H1 (cell line): ENCODE measurements around the gene P2RX2. TPM values are rescaled to one million over a fixed set of nuclear protein-coding genes. Genes with fewer than 3 reads are reported as not detected.

ENCODE experiments used
- CTCF ChIA-PET: fragments of 300-600 bp; sonication (Branson Sonifier 250); formaldehyde crosslinking; loops from one replicate; lab custom pipeline; 2021; ENCODE audit not compliant: partially characterized antibody; lab: Charles Lee
- POLR2A ChIA-PET: fragments of 300-600 bp; sonication (Branson Sonifier 250); formaldehyde crosslinking; loops from one replicate; lab custom pipeline; 2021; ENCODE audit warnings: inconsistent platforms; ENCODE audit not compliant: partially characterized antibody; lab: Charles Lee
- DNase-seq, 2 experiments: peaks; one replicate each; pipeline versions ENCODE4 v3.0.0 to v3.0.0-alpha.2; 2010 to 2022; ENCODE audit warnings: low spot score in 2 of 2, low read depth in 1 of 2, mixed read lengths in 1 of 2
- FAIRE-seq: peaks from 2 replicates; lab custom pipeline; 2011; peaks lifted over from hg19 to GRCh38; lab: Jason Lieb, UNC
- H2AFZ ChIP-seq: 2 replicates; pipeline ENCODE4 v1.8.1; 2012; ENCODE audit warnings: low read length, inconsistent platforms
- H2AK5ac ChIP-seq: 2 replicates; pipeline ENCODE4 v1.6.1; 2013; ENCODE audit warnings: low read depth, low read length
- H2BK120ac ChIP-seq: replicated peaks from 2 replicates; pipeline ENCODE3; 2013; ENCODE audit warnings: low read depth, low read length, inconsistent platforms
- H2BK12ac ChIP-seq: 2 replicates; pipeline ENCODE4 v1.6.1; 2013; ENCODE audit warnings: low read depth, low read length
- H2BK15ac ChIP-seq: 2 replicates; pipeline ENCODE4 v1.6.1; 2013; ENCODE audit warnings: low read length
- H2BK20ac ChIP-seq: 2 replicates; pipeline ENCODE4 v1.6.1; 2013; ENCODE audit warnings: low read length
- H2BK5ac ChIP-seq: 2 replicates; pipeline ENCODE4 v1.6.1; 2013; ENCODE audit warnings: low read depth, low read length
- H3K14ac ChIP-seq: 2 replicates; pipeline ENCODE4 v1.6.1; 2013; ENCODE audit warnings: inconsistent platforms; ENCODE audit not compliant: insufficient read length
- H3K18ac ChIP-seq: 2 replicates; pipeline ENCODE4 v1.6.1; 2013; ENCODE audit warnings: low read length; ENCODE audit errors: extremely low read depth
- H3K23ac ChIP-seq: 2 replicates; pipeline ENCODE4 v1.6.1; 2013; ENCODE audit warnings: inconsistent platforms; ENCODE audit not compliant: insufficient read length
- H3K23me2 ChIP-seq: 2 replicates; pipeline ENCODE4 v1.6.1; 2013; ENCODE audit warnings: low read depth, low read length
- H3K27ac ChIP-seq: 2 replicates; pipeline ENCODE4 v1.6.1; 2011; ENCODE audit warnings: low read depth, low read length, inconsistent platforms
- H3K27me3 ChIP-seq, 4 experiments: replicated peaks in 1 of 4; 1 replicate in 1 of 4; 2 replicates in 3 of 4; pipeline versions ENCODE4 v1.6.1 to v1.8.1; 2011 to 2013; ENCODE audit warnings: low read length in 3 of 4, mild to moderate bottlenecking in 3 of 4, inconsistent platforms in 2 of 4, mixed read lengths in 2 of 4, moderate library complexity in 1 of 4; ENCODE audit not compliant: control insufficient read depth in 3 of 4, insufficient read depth in 3 of 4; ENCODE audit errors: extremely low read depth in 1 of 4
- H3K36me3 ChIP-seq, 4 experiments: 2 replicates each; pipeline versions ENCODE4 v1.6.1 to v1.8.1; 2011 to 2013; ENCODE audit warnings: mild to moderate bottlenecking in 4 of 4, low read length in 3 of 4, moderate library complexity in 2 of 4, control low read depth in 1 of 4, inconsistent platforms in 1 of 4; ENCODE audit not compliant: insufficient read depth in 4 of 4, control insufficient read depth in 2 of 4
- H3K4ac ChIP-seq: replicated peaks from 2 replicates; pipeline ENCODE3; 2013; ENCODE audit warnings: low read length, low read depth, mixed read lengths, inconsistent platforms; ENCODE audit not compliant: insufficient read length
- H3K4me1 ChIP-seq, 4 experiments: replicated peaks in 1 of 4; 1 replicate in 1 of 4; 2 replicates in 3 of 4; pipeline versions ENCODE4 v1.6.1 to v1.8.1; 2011 to 2013; ENCODE audit warnings: low read length in 3 of 4, inconsistent platforms in 2 of 4, mixed read lengths in 1 of 4; ENCODE audit not compliant: insufficient read depth in 4 of 4, control insufficient read depth in 3 of 4
- H3K4me2 ChIP-seq, 2 experiments: 2 replicates each; pipeline versions ENCODE4 v1.6.1 to v1.8.1; 2011 to 2013; ENCODE audit warnings: low read depth in 2 of 2, low read length in 2 of 2, control low read depth in 1 of 2, inconsistent platforms in 1 of 2, mild to moderate bottlenecking in 1 of 2; ENCODE audit not compliant: insufficient read depth in 1 of 2
- H3K4me3 ChIP-seq, 4 experiments: fragments of 200-600, 300-600 bp in 1 of 4; sonication (generic), shearing (Covaris generic), sonication (Bioruptor Twin) in 1 of 4; 2 replicates each; pipeline versions ENCODE4 v1.5.1 to v1.8.1; 2011 to 2016; ENCODE audit warnings: low read length in 4 of 4, low read depth in 3 of 4, control low read depth in 2 of 4, inconsistent platforms in 2 of 4, mild to moderate bottlenecking in 2 of 4, mixed read lengths in 1 of 4, moderate library complexity in 1 of 4; ENCODE audit not compliant: insufficient read depth in 2 of 4; ENCODE audit errors: extremely low read depth in 1 of 4
- H3K56ac ChIP-seq: replicated peaks from 2 replicates; pipeline ENCODE3; 2013; ENCODE audit warnings: low read depth, mild to moderate bottlenecking, mixed read lengths, low read length, inconsistent platforms; ENCODE audit not compliant: insufficient read length
- H3K79me1 ChIP-seq: 2 replicates; pipeline ENCODE4 v1.6.1; 2013; ENCODE audit warnings: low read depth, low read length, control low read depth
- H3K79me2 ChIP-seq, 2 experiments: 2 replicates each; pipeline versions ENCODE4 v1.6.1 to v1.8.1; 2012 to 2013; ENCODE audit warnings: low read length in 2 of 2, mild to moderate bottlenecking in 2 of 2, inconsistent platforms in 1 of 2; ENCODE audit not compliant: insufficient read depth in 2 of 2, control insufficient read depth in 1 of 2
- H3K9ac ChIP-seq, 4 experiments: replicated peaks in 1 of 4; 1 replicate in 1 of 4; 2 replicates in 3 of 4; pipeline versions ENCODE4 v1.6.1 to v1.8.1; 2011 to 2013; ENCODE audit warnings: low read depth in 3 of 4, low read length in 3 of 4, control low read depth in 2 of 4, mild to moderate bottlenecking in 2 of 4, moderate library complexity in 2 of 4, inconsistent platforms in 1 of 4; ENCODE audit errors: extremely low read depth in 1 of 4
- H3K9me3 ChIP-seq, 2 experiments: 2 replicates each; pipeline versions ENCODE4 v1.6.1 to v1.8.1; 2012 to 2013; ENCODE audit warnings: mild to moderate bottlenecking in 2 of 2, moderate library complexity in 2 of 2, control low read depth in 1 of 2, inconsistent platforms in 1 of 2, low read depth in 1 of 2, low read length in 1 of 2, mixed read lengths in 1 of 2; ENCODE audit not compliant: insufficient read depth in 2 of 2
- H4K20me1 ChIP-seq, 2 experiments: replicated peaks in 1 of 2; 2 replicates each; pipeline versions ENCODE3 to v1.8.1; 2011 to 2013; ENCODE audit warnings: inconsistent platforms in 2 of 2, low read length in 2 of 2, mild to moderate bottlenecking in 1 of 2; ENCODE audit not compliant: insufficient read depth in 2 of 2, control insufficient read depth in 1 of 2
- H4K5ac ChIP-seq: 2 replicates; pipeline ENCODE4 v1.6.1; 2013; ENCODE audit warnings: low read length, low read depth, mixed read lengths, inconsistent platforms; ENCODE audit not compliant: insufficient read length
- H4K8ac ChIP-seq: 2 replicates; pipeline ENCODE4 v1.8.0; 2013; ENCODE audit warnings: mild to moderate bottlenecking, moderate library complexity, low read length, inconsistent platforms; ENCODE audit not compliant: insufficient read depth; ENCODE audit errors: extremely low read depth
- H4K91ac ChIP-seq: replicated peaks from 2 replicates; pipeline ENCODE3; 2013; ENCODE audit warnings: low read length, mixed read lengths, inconsistent platforms; ENCODE audit not compliant: insufficient read length
- BRCA1 ChIP-seq: IDR thresholded peaks from 2 replicates; pipeline ENCODE4 v1.6.1; 2012; ENCODE audit warnings: low read depth, low read length, improper control_type of control experiment
- EZH2 ChIP-seq: fragments of 200-600 bp; sonication (generic); IDR thresholded peaks from 2 replicates; pipeline ENCODE4 v1.7.1; 2012; ENCODE audit warnings: low read depth, mild to moderate bottlenecking, moderate library complexity, low read length, inconsistent platforms; ENCODE audit not compliant: severe bottlenecking
- JUND ChIP-seq: IDR thresholded peaks from 2 replicates; pipeline ENCODE4 v1.6.1; 2011; ENCODE audit warnings: mild to moderate bottlenecking, improper control_type of control experiment, low read length
- KDM4A ChIP-seq: IDR thresholded peaks from one replicate; pipeline ENCODE4 v1.7.1; 2012; ENCODE audit warnings: low read depth, mild to moderate bottlenecking, moderate library complexity, low read length, inconsistent platforms; ENCODE audit not compliant: severe bottlenecking
- KDM5A ChIP-seq: fragments of 200-600 bp; IDR thresholded peaks from 2 replicates; pipeline ENCODE4 v1.7.1; 2012; ENCODE audit warnings: mild to moderate bottlenecking, low read length, inconsistent platforms, mixed read lengths
- NRF1 ChIP-seq: IDR thresholded peaks from 2 replicates; pipeline ENCODE4 v1.6.1; 2011; ENCODE audit warnings: mild to moderate bottlenecking, low read depth, low read length, improper control_type of control experiment
- RBBP5 ChIP-seq: IDR thresholded peaks from 2 replicates; pipeline ENCODE4 v1.7.1; 2012; ENCODE audit warnings: low read depth, mild to moderate bottlenecking, inconsistent platforms, low read length, moderate library complexity, borderline replicate concordance
- RXRA ChIP-seq: IDR thresholded peaks from 2 replicates; pipeline ENCODE4 v1.6.1; 2011; ENCODE audit warnings: low read depth, mild to moderate bottlenecking, low read length, moderate library complexity; ENCODE audit not compliant: insufficient read depth
- TBP ChIP-seq: IDR thresholded peaks from 2 replicates; pipeline ENCODE4 v1.6.1; 2011; ENCODE audit warnings: low read depth, low read length, improper control_type of control experiment
- USF2 ChIP-seq: IDR thresholded peaks from 2 replicates; pipeline ENCODE4 v1.6.1; 2011; ENCODE audit warnings: low read length, improper control_type of control experiment
- WGBS, 2 experiments: shearing (Covaris generic) in 1 of 2; methylation state at CpG; one replicate each; pipeline versions ENCODE4 v1.1.6 to v1.1.7; 2013 to 2015; ENCODE audit warnings: low lambda C conversion rate in 2 of 2, mixed read lengths in 2 of 2, inconsistent platforms in 1 of 2, low coverage in 1 of 2, missing lambda C conversion rate in 1 of 2; ENCODE audit not compliant: insufficient replicate concordance in 2 of 2, insufficient coverage in 1 of 2, insufficient read length in 1 of 2; ENCODE audit errors: extremely low coverage in 1 of 2, missing lambda C conversion rate in 1 of 2; 5-methylcytosine and 5-hydroxymethylcytosine counted together
- polyA plus RNA-seq, 7 experiments: library from polyadenylated mRNA; depleted of rRNA in 3 of 7; stranded (reverse) in 5 of 7; unstranded in 2 of 7; fragments of >200 nt in 5 of 7; fragments of 200-250 nt in 2 of 7; gene quantifications; 1 replicate in 5 of 7; 2 replicates in 1 of 7; 4 replicates in 1 of 7; pipeline versions ENCODE4 v1.2.1 to v1.2.3, GENCODE V29; 2011 to 2013; ENCODE audit warnings: missing spikeins in 2 of 7, mixed read lengths in 2 of 7
- total RNA-seq: library from RNA; stranded (reverse); fragmentation: NEBNext Ultra II Directional; extraction: Animal tissue kit (Norgen Biotek cat#: 25700); gene quantifications from 2 replicates; pipeline ENCODE4 v1.2.1, GENCODE V29; 2021
- TF ChIP-seq, protein P1 (sequence below): IDR thresholded peaks from 2 replicates; pipeline ENCODE4 v1.6.1; 2012; ENCODE audit warnings: inconsistent platforms

The P2RX2 gene
- total and polyA plus RNA-seq, 2 of the 8 experiments (the other 6 are each of a cell fraction or from before 2014, with no cell fraction given): 0.84 to 2.2 TPM

DNA sequence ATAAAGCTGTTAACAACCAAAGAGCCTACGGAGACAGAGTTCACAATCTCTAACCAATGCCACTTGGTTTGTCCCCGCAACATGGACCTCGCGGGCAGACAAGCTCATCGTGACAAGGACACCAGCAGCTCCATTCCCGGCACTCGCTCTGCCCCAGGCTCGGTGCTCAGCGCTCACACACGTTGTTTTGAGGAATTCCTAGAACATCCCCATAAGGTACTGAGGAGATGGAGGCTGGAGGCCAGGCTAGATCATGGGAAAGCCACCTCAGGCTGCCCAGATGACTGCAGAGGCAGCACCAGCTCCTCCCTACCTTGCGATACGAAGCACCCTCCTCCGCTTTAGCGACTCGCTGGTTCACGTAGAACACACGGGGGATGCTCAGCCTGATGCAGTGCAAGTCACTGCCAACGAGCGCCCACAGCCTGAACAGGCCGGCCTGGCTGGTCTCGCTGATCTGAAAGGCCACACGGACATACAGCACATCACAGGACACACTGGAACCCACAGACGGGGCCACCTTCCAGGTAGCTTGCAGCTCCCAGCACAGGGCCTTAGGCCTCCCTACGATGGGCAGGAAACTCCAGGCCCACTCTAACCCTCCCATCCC is 30.1 kb downstream of the P2RX2 start:
- Histone ChIP-seq H3K79me1 (no peaks in the 10 kb centered on the region), H3K36me3 (peaks cover 22 to 60% (median 53%) of the 10 kb centered on the region in 4 experiments), H4K8ac (no peak overlapping the region), H3K27ac (no peak overlapping the region), H3K4me1 (no peaks in the 10 kb centered on the region), H3K23me2 (no peaks in the 10 kb centered on the region), H3K9ac (no peak overlapping the region), H3K56ac (no peak overlapping the region), H3K9me3 (no peaks in the 10 kb centered on the region), H3K4me2 (no peak overlapping the region), H2AFZ (no peak overlapping the region), H2AK5ac (no peak overlapping the region), H4K91ac (no peak overlapping the region), H3K27me3 (no peaks in the 10 kb centered on the region), H3K18ac (no peak overlapping the region), H3K23ac (no peak overlapping the region), H2BK120ac (no peak overlapping the region), H2BK15ac (no peak overlapping the region), H2BK20ac (no peak overlapping the region), H4K20me1 (peaks cover 0 to 12% of the 10 kb centered on the region in 2 experiments), H2BK5ac (no peak overlapping the region), H3K4me3 (no peak overlapping the region), H4K5ac (no peak overlapping the region), H3K4ac (no peak overlapping the region), H3K79me2 (no peaks in the 10 kb centered on the region), H2BK12ac (no peak overlapping the region), H3K14ac (no peak overlapping the region)
- WGBS, 2 experiments: 91% methylated on average over 24 of the region's 24 CpGs; no CpG with 5 or more reads in 1 of the 2 experiments
- CTCF ChIA-PET: interaction anchor here (1.1 to 8.0 kb wide), 2 partner anchors 13 to 24 kb away, joined by 3 to 61 read pairs; no protein-coding TSS in a partner anchor
- POLR2A ChIA-PET: interaction anchor here (0.8 to 1.2 kb wide), 4 partner anchors 26 to 105 kb away, joined by 3 to 4 read pairs (median 3); no protein-coding TSS in a partner anchor
- DNase-seq: no peak
- TF ChIP-seq KDM4A (no peak), BRCA1 (no peak), JUND (no peak), EZH2 (no peak), TBP (no peak), RXRA (no peak), USF2 (no peak), KDM5A (no peak), RBBP5 (no peak), NRF1 (no peak)
- TF ChIP-seq, protein P1, sequence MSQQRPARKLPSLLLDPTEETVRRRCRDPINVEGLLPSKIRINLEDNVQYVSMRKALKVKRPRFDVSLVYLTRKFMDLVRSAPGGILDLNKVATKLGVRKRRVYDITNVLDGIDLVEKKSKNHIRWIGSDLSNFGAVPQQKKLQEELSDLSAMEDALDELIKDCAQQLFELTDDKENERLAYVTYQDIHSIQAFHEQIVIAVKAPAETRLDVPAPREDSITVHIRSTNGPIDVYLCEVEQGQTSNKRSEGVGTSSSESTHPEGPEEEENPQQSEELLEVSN: no peak
- no peak for FAIRE-seq
